Activated T-cell treated with anti-CD3 and anti-CD28 coated beads for 1 hour (primary cell): Measurements from ENCODE around the gene USPL1.
"Not testable (repeated sequence)": the region's sequence is repeated elsewhere in the genome, so short reads cannot be mapped to it uniquely, and the experiment has no call there.

Experiments
- DNase-seq: peaks from one replicate; pipeline ENCODE4 v3.0.0-alpha.2; 2020; ENCODE audit warnings: low read depth

The USPL1 gene

DNA sequence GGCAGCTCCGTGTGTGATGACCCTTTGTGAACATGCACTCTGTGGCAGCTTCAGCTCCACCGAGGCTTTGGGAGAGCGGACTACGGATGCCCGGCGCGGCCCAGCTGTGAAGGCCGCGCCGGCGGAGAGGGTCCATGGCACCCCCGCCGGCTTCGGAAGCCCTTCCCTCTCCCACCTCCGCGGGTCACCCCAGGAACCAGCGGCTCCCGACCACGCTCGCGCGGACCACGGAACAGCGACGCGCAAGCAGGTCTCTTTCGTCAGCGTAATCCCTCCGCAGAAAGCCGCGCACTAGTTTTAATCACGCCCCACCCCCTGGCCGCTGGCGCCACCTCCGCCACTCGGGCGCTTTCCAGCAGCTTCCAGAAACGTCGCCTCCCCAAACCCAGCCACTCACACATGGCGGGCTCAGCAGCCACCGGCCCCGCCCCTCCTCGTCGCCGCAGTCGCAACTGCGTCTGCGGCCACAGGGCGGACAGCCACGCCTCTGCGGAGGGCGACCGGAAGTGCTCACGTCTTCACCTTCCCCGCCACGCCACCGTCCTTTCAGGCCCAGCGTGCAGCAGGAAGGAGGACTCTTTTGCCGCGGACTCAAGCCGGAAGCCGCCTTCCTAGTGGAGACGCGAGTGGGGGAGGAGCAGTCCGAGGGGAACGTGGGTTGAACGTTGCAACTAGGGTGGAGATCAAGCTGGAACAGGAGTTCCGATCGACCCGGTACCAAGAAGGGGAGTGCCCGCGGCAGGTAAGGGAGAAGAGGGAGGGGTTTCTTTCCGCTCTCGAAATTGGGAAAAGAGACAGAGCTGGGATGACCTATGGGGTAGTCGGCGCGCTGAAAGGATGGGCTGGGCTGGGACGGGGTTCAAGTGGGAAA lies at the start of gene USPL1:
USPL1 (plus strand) TSS at position 606 of the 871 bp plus-strand sequence. CDS start 3,221 bp downstream, outside the sequence.
- DNase-seq, result peak; percentile 97

DNA sequence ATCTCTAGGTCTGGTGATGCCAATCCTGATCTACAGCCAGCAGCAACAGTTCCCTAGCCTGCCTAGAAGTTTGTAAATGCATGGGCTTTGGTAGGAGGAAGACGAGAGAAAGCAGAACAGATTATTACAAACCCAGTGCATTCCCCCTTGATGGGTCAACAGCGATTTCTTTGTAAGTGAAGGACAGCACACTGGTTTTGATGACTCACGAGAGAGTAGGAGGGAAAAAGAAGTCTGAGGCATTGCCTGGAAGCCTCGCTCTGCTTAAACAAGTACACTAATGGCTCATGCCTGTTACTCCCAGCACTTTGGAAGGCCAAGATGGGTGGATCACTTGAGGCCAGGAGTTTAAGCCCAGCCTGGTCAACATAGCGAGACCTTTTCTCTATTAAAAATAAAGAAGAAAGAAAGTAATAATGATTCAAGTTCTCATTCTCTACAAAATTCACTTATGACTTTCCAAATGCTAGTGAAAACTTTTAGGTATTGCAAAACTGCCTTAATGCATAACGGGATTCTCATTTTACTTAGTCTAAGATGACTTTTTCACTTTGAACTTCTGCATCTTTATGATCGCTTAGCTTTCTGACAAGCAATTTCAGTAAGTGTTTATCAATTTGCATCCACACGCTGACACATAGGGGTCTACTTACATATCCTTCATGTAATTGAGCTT lies 47.7 kb upstream of the USPL1 start:
- DNase-seq, result no peak

DNA sequence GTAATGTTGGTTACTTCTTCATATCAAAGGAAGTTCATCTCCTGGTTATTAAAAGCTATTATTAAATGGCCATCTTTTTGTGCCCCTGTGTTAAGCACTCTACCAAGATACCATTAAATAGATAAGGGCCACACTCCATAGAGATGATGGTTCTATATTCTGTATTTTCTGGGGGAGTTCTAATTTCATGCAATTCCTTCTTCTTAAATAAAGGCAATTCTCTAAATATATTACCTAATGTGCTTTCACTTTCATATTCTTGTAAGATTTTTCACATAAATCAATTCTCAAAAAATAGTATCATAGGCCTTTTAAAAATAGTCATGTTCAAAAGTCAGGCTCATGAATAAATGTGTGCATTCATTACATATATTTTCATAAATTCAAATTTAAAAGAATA lies 47.0 kb upstream of the USPL1 start:
- DNase-seq, result no peak

DNA sequence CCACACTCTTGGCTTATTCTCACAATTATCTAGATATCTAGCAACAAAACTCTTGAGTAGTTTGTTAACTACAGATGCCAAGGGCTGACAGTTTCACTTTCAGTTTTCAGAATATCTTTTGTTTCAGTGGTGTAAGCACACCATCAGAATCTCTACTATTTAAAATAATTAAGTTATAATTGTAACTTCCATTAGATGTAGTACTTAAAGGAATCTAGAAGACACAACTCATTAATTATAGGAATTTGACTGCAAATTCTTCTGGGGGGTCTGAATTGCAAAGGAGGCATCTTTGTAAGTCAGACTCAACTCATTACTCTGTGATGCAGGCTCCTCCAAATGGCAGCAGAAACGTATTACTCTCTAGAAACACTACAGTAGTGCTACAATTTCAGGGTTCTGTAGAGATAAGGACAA lies 44.9 kb upstream of the USPL1 start:
- no peak for DNase-seq

DNA sequence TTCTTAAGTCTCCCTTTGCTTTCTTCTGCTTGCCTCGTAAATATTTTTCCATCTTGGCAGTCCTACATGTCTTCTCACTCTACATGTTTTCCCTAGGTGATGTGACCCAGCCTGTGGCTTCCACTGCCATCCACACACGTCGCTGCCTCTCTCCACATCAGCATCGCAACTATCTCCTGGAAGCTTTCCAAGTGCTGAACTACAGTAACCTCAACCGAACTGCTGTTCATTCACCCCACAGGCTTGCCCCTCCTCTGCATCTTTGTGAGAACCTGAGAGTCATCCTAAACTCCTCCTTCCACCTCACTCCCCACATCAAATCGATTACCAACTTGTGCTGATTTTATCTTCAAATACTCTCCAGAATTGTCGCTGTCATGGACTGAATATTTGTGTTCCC lies 41.2 kb upstream of the USPL1 start:
- peak; percentile 21 for DNase-seq

DNA sequence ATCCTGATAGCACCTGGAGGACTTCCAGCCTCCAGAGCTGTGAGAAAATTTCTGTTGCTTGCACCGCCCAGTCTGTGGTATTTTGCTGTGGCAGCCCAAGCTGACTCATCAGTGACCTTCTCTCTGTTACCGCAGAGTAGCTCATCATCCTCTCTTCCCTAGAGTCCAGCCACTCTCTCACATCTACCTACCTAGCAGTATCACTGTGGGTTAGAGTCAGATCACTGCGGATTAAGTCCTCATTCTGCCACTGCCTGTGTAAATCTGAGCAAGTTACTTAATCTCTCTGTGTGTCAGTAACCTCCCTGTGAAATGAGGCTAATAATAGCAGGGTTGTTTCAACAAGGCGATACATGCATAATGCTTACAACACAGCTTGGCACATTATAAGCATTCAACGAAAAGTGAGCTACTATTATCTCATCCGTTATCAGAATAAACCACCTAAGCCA lies 40.3 kb upstream of the USPL1 start:
- no peak for DNase-seq

DNA sequence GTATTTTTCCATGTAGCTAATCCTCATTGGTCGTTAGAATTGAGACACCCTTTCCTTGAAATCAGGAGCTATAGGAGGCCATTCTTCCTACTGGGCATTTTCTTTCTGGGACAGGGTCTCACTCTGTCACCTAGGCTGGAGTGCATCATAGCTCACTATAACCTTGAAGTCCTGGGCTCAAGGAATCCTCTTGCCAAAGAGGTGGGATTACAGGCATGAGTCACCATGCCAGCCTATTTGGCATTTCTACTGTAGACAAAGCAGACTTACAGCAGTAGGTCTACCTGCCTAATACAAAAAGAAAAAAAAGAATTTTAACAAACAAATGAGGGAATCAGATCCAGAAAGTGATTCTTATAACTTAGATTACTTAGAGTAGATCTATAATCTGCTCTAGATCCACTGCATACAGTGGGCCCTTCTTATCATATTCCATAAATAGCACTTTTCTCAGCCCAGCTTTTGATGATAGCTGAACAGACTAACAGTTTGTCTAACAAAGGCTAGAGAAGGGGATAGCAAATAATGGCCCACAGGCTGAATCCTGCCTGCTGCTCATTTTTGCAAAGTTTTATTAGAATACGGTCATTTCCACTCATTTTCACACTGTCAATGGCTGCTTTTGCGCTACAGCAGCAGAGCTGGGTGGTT lies 36.7 kb upstream of the USPL1 start:
- no peak for DNase-seq

DNA sequence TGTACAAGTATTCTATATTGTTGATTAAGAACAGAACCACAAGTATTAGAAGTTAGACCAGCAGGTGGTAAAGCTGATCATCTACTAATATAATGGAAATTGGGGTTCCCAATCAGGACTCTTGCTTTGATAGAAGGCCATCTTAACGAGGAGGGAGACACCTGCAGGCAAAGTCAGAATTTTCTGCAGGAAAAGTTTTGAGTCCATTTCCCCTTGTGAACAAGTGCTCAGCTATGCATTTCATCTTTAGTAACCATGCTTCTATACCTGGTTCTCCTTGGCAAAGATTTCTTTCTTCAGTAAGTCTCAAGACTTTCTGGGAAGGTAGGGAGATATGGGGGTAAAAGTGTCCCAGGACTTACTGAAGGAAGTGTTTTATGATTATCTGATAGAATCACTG lies 36.1 kb upstream of the USPL1 start:
- no peak for DNase-seq

DNA sequence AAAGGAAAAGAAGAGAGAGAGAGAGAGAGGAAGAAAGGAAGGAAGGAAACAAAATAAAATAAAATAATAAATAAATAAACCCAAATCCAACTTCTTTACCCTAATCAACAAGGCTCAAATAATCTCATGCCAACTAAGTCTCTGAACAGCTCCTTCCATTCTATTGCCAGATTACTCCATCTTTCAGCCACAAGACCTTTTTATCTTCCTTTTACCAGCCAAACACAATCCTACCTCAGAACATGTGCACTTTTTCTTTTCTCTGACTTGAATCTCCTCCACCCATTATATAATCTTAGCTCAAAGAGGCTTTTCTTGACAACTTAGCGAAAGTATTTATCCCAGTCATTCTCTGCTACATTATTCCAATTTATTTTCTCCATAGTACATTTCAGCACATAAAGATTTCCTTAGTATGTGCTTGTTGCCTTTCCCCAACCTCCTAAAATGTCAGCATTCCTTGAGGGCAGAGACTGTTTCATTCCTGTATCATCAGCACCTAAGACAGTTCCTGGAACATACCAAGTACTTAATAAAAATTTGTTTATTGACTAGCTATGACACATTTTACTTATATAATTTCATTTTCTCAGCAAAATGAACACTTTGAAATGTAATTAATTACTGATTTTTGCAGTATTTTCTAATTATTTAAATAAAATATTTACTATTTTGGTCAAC lies 33.5 kb upstream of the USPL1 start:
- DNase-seq, result no peak

DNA sequence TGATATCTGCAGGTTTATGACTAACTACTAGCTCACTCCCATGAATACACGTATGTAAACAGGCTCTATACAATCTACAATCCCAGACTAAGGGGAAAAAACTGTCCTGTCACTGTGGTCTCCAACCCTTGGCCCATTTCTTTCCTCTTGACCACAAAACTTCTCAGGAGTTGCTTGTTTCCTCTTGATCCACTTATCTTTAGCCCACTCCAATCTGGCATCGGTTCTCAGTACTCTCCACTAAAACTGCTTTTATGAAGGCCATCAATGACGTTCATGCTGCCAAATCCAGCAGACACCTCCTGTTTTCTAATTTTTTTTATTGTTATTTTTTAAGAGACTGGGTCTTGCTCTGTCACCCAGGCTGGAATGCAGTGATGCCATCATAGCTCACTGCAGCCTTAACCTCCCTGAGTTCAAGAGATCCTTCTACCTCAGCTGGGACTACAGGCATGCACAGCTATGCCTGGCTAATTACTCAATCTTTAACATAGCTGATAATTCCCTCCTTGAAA lies 31.9 kb upstream of the USPL1 start:
- DNase-seq, result no peak

DNA sequence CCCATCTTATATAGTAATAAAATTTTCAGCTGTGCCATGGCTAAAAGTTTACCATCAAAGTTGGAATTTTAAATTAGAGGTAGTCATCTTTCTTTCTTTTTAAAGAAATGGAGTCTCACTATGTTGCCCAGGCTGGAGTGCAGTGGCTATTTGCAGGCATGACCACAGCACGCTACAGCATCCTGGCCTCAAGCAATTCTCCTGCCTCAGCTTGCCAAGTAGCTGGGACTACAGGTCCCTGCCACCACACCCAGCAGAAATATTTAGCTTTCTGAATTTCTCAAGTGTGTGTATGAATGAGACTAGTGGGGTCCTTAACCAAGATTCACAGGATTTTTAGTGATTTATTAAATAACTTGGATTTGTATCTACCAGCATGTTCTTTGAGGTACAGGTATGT lies 30.5 kb upstream of the USPL1 start:
- no peak for DNase-seq

DNA sequence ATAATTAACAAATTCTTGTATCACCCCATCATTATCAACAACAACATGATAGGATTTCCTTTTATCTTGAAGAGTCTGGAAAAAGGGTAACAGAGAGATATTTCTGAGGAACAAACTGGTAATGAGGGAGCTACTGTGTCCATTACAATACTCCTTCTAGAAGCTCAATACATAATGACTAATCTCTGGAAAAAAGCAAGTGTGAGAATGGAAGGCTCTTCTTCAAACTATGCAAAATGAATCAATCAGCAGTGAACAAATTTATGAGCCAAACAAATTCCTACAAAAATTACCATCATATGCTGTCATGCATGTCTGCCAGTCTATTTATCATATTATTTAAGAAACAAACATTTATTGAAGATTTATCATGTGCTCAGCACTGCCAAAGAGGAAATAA lies 30.0 kb upstream of the USPL1 start:
- no peak for DNase-seq

DNA sequence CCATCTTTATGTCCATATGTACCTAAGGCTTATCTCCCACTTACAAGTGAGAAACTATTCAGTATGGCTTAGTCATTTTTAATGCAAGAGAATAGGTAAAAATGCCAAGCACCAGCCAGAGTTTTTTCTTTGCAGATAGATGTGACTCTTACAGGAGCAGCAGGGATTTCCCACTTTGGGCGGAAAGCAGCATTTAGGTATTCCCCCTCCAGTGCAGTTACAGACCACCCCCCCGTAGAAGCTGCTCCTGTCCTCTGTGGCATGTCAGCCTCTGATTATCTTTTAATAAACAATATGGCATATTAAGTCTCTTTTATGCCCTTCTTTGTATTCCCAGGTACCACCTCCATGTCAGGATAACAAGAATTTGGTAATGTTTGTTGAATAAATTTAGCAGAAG lies 24.7 kb upstream of the USPL1 start:
- DNase-seq, result no peak

DNA sequence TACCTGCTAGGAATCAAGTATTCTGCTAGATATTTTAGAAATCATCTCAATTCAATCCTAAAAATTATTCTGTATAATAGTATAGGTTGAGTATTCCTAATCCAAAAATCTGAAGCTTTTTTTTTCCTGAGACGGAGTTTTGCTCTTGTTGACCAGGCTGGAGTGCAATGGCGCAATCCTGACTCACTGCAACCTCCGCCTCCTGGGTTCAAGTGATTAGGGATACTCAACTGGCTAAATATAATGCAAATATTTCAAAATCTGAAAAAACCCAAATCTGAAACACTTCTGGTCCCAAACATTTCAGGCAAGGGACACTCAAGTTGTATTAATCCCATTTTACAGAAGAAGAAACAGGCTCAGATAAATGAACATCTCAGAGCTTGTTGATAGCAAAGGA lies 17.2 kb upstream of the USPL1 start:
- no peak for DNase-seq

DNA sequence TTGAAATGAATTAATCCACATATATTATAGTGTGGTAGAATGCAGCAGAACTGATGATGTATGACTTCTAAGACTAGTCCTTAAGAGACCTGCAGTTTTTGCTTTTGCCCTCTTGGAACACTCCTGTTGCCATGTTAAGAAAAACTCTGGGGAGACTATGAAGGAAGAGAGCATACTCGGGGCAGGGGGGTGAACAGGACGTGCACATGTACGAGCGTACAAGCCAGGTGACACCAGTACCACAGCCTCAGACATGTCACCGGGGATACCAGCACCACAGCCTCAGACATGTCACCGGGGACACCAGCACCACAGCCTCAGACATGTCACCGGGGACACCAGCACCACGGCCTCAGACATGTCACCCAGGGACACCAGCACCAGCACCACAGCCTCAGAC lies 15.9 kb upstream of the USPL1 start:
- no peak for DNase-seq

DNA sequence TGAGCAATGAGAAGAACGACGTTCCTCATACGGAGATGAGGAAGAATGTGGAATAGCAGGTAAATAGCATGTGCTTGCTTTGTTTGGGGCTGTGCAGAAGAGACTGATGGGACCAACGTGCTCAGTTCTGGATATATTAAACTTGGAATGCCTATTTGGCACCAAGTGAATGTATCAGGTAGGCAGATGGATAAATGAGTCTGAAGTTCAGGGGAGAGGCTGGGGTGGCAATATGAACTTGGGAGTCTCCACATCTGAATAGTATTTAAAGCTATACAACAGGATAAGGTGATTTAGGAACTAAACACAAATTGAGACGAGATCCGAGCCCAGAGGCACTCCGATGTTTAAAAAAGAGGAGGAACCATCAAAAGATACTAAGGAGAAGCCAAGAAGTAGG lies 12.7 kb upstream of the USPL1 start:
- no peak for DNase-seq

DNA sequence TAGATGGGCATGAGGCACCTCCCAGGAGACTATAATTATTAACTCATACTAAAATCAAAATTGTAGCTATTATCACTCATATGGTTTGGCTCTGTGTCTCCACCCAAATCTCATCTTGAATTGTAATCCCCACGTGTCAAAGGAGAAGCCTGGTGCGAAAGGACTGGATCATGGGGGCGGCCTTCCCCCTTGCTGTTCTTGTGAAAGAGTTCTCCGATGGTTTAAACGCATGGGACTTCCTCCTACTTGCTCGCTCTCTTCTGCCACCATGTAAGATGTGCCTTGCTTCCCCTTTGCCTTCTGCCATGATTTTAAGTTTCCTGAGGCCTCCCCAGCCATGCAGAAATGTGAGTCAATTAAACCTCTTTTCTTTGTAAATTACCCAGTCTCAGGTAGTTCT lies 10.5 kb upstream of the USPL1 start:
- not testable (repeated sequence) for DNase-seq

DNA sequence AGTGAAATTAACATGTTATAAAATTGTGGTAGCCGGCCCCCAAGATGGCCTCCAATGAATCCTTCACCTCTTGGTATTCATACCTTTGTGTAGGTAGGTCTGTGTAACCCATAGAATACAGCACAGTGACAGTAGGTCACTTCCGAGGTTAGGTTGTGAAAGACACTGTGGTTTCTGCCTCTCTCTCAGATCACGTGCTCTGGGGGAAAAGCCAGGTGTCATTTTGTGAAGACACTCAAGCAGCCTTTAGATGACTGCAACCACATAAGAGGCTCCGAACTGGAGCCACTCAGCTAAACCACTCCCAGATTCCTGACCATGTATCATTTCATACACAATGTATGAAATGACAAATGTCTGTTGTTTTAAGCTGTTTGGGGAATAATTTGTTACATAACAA lies 9.8 kb upstream of the USPL1 start:
- DNase-seq, result peak; percentile 42

DNA sequence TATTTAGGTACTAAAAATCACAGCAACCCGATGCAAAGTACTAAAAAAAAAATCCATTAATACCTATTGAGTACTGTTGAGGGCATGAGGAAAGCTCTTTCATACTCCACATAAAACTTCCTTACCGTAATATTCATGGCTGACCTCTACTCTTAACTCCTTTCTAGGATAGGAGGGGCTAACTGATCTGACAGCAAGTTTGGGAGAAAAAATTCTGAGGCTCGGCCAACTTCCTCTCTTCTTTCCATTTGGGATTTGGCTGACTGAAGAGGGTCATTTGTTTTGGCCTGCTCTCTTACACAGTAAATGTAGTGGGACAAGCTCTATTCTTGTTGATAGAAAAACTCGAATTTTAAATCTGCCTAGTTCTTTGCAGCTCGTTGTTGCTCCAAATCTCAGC lies 9.4 kb upstream of the USPL1 start:
- DNase-seq, result no peak

DNA sequence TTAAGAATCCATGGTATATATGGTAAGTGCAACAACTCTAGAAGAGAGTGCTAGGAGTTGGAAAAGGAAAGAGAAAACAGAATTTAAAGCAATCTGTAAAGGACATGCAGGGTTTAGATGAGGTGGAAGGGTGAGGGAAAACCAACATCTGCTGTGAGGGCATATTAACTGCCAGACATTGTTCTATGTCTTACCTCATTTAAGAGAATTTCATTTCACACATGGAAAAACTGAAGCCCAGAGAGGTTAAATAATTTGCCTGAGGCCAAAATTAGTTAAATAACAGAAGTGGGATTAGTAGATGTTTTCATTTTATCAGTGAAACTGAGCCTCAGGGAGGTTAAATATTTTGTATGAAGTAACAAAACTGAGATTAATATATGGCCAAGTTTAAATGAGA lies 7.4 kb upstream of the USPL1 start:
- DNase-seq, result no peak

DNA sequence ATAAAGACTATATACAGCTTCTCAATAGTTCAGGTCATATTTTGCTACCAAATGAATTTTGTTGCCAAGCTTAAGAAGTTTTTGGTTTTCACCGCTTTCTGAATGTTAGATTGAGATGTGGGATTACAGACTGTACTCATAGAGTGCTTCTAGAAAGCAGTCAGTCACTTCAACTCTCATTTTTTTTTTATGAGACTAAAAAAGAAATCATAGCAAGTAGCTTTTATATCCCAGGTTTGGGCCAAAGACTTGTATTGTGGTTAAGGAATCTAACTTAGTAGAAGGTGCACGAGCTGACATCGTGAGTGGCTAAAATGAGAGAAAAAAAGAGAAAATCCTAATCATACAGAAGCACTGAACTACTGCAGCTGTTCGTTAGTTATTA lies 2.2 kb upstream of the USPL1 start:
- no peak for DNase-seq

DNA sequence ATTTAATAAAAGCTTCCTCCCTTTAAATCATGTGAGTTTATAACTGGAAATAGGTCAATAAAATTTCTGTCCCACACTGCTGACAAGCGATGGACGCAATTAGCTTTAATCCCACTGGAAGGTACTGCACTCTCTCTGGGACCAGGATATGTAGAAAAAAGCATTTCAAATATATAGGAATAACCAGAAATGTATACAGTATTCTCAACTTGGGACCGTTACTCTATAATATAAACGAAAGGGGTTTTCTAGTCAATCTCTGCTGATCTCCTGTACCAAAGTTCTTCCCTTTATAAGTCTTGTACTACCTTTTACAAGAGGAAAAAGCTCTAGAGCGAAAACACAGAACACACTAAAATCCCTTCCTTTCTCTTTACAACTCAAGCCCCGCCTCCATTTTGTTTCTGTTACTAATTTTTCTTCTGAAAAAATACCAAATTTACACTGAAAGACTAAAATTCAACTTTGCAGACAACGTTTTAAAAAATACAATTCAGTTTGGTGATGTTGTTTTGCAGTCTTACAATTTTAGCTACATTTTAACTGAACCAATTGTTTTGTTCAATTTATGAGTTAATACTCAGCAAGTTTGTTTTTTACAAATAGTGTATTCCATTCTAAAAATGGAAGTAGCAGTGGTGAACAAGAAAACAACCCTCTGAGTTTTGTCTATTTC lies 1.7 kb upstream of the USPL1 start:
- no peak for DNase-seq
